HTERT RPE-1 (cell line): Measurements from ENCODE around the gene HACL1.
"Not testable (repeated sequence)": the region's sequence is repeated elsewhere in the genome, so short reads cannot be mapped to it uniquely, and the experiment has no call there.

Experiments used
- in situ Hi-C: fragments of 300-500 bp; cut with MboI; formaldehyde crosslinking; loops from 4 replicates; pipeline ENCODE4 v1.14.3; 2020; ENCODE audit warnings: low sequenced_read_pairs

Gene HACL1

GRCh38 chr3:15630646-15631350 lies 29.4 kb upstream of the HACL1 start:
- in situ Hi-C loops = no loop called here

- in situ Hi-C loops = no loop called here
Observed at GRCh38 chr3:15629860-15630597, 28.7 kb upstream of the HACL1 start.

- in situ Hi-C loops = no loop called here
Observed at GRCh38 chr3:15628967-15629366, 27.6 kb upstream of the HACL1 start.

GRCh38 chr3:15623535-15624440 lies 22.4 kb upstream of the HACL1 start:
- in situ Hi-C loops = no loop called here

DNA sequence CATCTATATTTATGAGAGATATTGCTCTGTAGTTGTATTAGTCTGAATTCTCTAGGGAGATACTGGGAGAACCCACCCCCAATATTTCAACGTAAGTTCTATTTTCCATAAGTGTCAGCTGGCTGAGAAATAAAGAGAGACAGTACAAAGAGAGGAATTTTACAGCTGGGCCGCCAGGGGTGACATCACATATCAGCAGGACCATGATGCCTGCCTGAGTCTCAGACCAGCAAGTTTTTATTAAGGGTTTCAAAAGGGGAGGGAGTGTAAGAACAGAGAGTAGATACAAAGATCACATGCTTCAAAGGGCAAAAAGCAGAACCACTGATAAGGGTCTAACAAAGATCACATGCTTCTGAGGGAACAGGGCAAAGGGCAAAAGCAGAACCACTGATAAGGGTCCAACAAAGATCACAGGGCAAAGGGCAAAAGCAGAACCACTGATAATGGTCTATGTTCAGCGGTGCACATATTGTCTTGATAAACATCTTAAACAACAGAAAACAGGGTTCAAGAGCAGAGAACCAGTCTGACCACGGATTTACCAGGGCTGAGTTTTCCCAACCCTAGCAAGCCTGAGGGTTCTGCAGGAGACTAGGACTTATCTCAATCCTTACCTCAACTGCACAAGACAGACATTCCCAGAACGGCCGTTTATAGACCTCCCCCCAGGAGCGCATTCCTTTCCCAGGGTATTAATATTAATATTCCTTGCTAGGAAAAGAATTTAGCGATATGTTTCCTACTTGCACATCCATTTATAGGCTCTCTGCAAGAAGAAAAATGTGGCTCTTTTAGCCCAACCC lies 18.5 kb upstream of the HACL1 start:
- in situ Hi-C loops = not testable (repeated sequence)

DNA sequence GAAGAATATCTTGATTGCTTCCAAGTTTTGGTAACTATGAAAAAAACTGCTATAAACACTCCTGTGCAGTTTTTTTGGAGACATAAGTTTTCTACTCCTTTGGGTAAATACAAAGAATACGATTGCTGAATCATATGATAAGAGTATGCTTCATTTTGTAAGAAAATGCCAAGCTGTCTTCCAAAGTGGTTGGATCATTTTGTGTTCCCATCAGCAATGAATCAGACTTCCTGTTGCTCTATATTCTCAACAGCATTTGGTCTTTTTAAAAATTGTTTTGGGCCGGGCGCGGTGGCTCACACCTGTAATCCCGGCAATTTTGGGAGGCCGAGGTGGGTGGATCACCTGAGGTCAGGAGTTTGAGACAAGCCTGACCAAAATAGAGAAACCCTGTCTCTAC lies 14.7 kb upstream of the HACL1 start:
- in situ Hi-C loops = no loop called here

DNA sequence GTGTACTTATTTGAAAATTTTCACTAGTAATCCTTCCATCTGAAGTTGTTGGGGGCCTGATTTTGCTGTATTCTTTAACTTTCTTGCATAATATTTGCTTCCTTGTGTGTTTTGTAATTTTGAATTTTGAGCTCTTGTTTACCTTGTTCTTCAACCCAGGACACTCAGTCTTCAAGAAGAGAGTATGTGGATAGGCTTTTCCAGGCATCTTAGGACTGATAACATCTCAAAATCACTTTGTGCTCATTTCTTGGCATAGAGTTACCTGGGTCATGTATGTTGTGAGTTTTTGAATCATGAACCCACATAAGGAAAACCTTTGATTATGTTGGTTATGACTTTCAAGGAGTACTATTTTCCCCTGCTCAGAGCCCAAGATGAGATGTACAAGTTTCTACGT lies 13.6 kb upstream of the HACL1 start:
- in situ Hi-C loops = no loop called here

GRCh38 chr3:15612001-15612400 lies 10.6 kb upstream of the HACL1 start:
- in situ Hi-C loops = no loop called here

GRCh38 chr3:15611018-15611417 lies 9.6 kb upstream of the HACL1 start:
- in situ Hi-C loops = no loop called here

GRCh38 chr3:15610082-15610759 lies 8.9 kb upstream of the HACL1 start:
- in situ Hi-C loops = no loop called here

DNA sequence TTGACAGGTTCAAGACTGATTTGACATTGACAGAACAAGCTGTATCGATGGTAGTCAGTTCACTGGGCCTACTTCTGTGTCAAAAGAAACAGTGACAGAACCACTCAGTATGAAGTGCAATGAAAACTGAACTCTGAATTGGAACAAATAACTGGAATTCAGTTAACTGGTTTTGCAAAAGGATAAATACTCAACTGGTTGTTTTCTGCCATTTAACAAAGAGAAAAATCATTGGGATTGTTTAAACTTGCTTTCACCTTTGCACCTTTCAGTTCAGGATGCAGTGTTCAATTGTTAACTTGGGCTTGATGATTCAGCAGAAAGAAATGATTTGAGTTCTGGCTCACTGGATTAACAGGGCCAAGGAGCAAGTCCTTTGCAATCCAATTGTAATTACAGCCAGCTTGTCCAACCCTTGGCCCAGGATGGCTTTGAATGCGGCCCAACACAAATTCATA lies 5.1 kb upstream of the HACL1 start:
- in situ Hi-C loops = no loop called here

GRCh38 chr3:15604584-15604983 lies 3.2 kb upstream of the HACL1 start:
- in situ Hi-C loops = not testable (repeated sequence)

DNA sequence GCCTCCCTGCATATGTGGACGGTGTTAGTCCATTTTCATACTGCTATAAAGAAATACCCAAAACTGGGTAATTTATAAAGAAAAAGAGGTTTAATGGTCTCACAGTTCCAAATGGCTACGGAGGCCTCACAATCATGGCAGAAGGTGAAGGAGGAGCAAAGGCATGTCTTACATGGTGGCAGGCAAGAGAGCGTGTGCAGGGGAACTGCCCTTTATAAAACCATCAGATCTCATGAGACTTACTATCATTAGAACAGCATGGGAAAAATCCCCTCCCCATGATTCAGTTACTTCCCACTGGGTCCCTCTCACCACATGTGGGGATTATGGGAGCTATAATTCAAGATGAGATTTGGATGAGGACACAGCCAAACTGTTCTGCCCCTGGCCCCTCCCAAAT lies 1.4 kb upstream of the HACL1 start:
- in situ Hi-C loops = not testable (repeated sequence)

DNA sequence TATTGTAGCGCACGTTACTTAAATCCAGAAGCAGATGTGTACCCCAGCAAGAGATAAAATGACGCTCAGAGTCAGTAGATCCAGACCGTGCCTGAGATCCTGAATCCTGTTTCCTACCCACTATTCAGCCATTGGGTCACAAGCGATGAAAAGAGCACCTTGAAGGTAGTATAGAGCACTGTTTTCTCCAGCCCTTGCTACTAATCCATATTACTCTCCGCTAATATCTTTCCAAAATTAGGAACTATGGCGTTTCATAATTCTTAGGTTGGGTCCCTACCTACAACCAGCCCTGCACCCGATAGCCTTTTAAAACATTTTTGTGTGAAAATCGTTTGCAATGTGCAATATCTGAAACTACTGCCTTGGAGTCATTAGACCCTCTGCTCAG lies 772 bp upstream of the HACL1 start:
- in situ Hi-C loops = no loop called here

DNA sequence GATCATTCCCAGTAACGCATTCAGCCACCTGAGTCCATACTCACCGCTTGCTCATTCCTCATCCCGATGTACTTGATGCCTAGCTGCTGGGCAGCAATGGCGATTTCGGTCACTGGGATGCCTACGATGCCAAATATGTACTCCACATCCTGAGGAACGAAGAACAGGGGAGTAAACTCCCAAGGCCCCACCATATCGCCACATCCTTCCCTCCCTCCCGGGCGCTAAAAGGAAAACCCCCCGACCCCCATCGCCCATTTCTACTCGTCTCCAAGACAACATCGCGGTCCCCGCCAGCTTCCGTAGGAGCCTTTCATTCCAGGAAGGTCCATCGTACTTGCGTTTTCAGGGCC lies 347 bp downstream of the HACL1 start:
- in situ Hi-C loops = no loop called here

GRCh38 chr3:15595955-15596354 lies 5.4 kb downstream of the HACL1 start:
- in situ Hi-C loops = no loop called here

DNA sequence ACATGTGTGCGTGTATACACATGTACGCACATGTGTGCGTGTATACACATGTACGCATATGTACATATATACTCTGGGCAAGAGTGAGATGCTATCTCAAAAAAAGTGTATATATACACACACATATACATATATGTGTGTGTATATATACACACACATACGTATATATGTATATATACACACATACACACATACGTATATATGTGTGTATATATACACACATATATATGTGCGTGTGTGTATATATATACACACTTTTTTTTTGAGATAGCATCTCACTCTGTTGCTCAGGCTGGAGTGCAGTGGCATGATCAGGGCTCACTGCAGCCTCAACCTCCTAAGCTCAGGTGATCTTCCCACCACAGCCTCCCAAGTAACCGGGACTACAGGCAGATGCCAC lies 8.4 kb downstream of the HACL1 start:
- in situ Hi-C loops = no loop called here

DNA sequence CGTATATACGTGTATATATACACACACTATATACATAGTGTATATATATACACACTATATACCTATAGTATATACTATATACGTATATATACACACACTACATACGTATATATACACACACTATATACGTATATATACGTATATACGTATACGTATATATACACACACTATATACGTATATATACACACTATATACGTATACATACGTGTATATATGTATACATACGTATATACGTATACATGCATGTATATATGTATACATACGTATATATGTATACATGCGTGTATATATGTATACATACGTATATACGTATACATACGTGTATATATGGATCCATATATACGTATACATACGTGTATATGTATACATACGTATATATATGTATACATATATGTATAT lies 9.4 kb downstream of the HACL1 start:
- in situ Hi-C loops = no loop called here

GRCh38 chr3:15591242-15591641 lies 10.1 kb downstream of the HACL1 start:
- in situ Hi-C loops = no loop called here
